HAP-1 (cell line): ENCODE data around the gene GPR89B.
"Not testable (repeated sequence)": the region's sequence is repeated elsewhere in the genome, so short reads cannot be mapped to it uniquely, and the experiment has no call there.

Experiments used
- DNase-seq, 2 experiments: peaks; one replicate each; pipeline ENCODE4 v3.0.0-alpha.2; 2016 to 2020; ENCODE audit warnings: low spot score in 2 of 2
- H3K27me3 ChIP-seq: fragments of 250-450 bp; sonication (Bioruptor Pico); 2 replicates; pipeline ENCODE4 v1.5.1; 2020; ENCODE audit warnings: low read depth, mild to moderate bottlenecking, moderate library complexity
- H3K36me3 ChIP-seq: fragments of 250-450 bp; sonication (Bioruptor Pico); replicated peaks from 2 replicates; pipeline ENCODE4 v1.5.1; 2020; ENCODE audit warnings: mild to moderate bottlenecking
- H3K4me1 ChIP-seq: fragments of 250-450 bp; sonication (Bioruptor Pico); 2 replicates; pipeline ENCODE4 v1.5.1; 2020; ENCODE audit warnings: mild to moderate bottlenecking
- H3K4me3 ChIP-seq: fragments of 250-450 bp; sonication (Bioruptor Pico); 2 replicates; pipeline ENCODE4 v1.5.1; 2020; ENCODE audit warnings: mild to moderate bottlenecking, moderate library complexity
- H3K9me3 ChIP-seq: fragments of 250-450 bp; sonication (Bioruptor Pico); 2 replicates; pipeline ENCODE4 v1.5.1; 2020; ENCODE audit warnings: mild to moderate bottlenecking, moderate library complexity
- in situ Hi-C: fragments of 300-500 bp; cut with MboI; formaldehyde crosslinking; loops from 3 replicates; pipeline ENCODE4 v1.14.3; 2020; ENCODE audit warnings: low sequenced_read_pairs, inconsistent platforms, mixed read lengths

GPR89B gene

DNA sequence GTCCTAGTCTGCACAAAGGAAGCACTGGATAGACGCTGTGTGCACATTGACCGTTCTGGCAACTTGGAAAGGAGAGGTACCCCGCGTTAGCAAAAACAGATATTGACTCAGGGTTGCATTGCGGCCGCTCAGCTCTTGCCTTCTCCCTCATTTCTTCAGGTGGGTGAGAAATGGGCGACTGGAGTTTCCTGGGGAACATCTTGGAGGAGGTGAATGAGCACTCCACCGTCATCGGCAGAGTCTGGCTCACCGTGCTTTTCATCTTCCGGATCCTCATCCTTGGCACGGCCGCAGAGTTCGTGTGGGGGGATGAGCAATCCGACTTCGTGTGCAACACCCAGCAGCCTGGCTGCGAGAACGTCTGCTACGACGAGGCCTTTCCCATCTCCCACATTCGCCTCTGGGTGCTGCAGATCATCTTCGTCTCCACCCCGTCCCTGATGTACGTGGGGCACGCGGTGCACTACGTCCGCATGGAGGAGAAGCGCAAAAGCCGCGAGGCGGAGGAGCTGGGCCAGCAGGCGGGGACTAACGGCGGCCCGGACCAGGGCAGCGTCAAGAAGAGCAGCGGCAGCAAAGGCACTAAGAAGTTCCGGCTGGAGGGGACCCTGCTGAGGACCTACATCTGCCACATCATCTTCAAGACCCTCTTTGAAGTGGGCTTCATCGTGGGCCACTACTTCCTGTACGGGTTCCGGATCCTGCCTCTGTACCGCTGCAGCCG is 20.3 kb upstream of the GPR89B start:
- Histone ChIP-seq H3K4me1 (no peaks in the 10 kb centered on the region), H3K27me3 (no peaks in the 10 kb centered on the region), H3K4me3 (no peak overlapping the region), H3K9me3 (no peaks in the 10 kb centered on the region), H3K36me3 (no peaks in the 10 kb centered on the region)
- in situ Hi-C loops: no loop called here
- no peak for DNase-seq

DNA sequence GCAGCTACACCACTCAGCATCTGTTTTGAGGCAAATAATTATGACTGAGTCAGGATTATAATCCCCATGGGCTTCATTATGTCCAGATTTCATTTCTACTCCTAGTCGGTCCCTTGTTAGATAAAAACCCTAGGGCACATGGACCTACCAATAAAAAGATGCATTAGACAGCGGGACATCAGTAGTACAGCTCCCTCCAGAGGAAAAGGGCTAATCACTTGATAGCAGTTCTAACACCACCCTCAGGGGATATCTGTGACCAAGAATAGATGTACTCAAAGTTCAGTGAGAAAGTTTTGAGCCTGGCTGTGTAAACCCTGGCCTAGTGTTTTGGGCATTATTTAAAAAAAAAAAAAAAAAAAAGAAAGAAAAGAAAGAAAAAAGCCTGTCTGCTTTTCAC is 15.7 kb upstream of the GPR89B start:
- in situ Hi-C loops: no loop called here
- DNase-seq: no peak
- no peaks in the 10 kb centered on the region for H3K27me3 ChIP-seq
- H3K4me3 ChIP-seq: no peak overlapping the region
- H3K4me1 ChIP-seq: no peaks in the 10 kb centered on the region
- H3K36me3 ChIP-seq: no peaks in the 10 kb centered on the region
- H3K9me3 ChIP-seq: no peaks in the 10 kb centered on the region

DNA sequence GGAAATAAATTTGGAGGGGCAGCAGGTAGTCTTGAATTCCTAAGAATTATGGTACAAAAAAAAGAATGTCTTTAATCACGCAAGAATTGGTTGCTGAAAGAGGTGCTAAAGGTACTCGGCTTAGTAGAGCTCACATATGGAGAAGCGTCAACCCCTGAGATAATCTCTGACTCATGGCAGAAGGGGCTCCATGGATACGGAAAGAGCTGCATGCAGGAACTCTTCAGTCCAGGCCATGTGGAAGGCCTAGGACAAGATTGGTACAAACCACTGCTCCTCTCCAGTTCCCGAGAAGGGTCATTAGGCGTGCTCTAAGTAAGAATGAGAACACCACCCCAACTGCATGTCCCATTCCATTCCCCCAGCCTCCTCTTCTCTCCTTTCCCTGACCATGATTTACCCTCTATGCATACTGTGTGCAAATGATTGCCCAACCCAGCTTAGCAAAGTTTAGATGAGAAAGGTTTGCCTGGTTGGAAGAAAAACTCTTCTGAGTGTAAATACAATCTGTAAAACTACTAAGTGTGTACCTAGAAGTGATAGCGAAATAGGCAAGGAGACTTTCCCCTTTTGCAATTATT is 14.8 kb upstream of the GPR89B start:
- no peaks in the 10 kb centered on the region for H3K9me3 ChIP-seq
- in situ Hi-C loops: no loop called here
- DNase-seq: no peak

DNA sequence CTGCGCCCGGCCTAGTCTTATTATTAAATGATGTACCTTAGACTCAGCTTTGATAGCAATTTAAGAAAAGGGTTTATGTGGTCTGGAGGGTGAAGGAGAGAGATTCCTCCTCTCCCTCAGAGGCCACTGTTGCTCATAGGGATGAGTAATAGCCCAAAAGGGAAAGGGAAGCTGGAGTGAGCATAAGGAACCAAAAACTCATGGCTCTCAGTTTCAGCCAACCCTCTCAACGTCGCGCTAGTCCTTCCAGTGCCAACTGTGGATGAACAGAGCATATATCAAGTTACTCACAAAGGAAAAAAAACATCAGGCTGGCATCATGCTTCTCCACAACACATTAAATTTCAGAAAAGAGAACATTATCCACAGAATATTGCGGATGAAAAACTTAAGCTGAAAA is 8.3 kb upstream of the GPR89B start:
- Histone ChIP-seq H3K36me3 (no peaks in the 10 kb centered on the region), H3K4me1 (peaks cover 4% of the 10 kb centered on the region), H3K4me3 (no peak overlapping the region), H3K27me3 (no peaks in the 10 kb centered on the region), H3K9me3 (no peaks in the 10 kb centered on the region)
- DNase-seq: no peak
- in situ Hi-C loops: no loop called here

More for the DNA sequence above, 14.8 kb upstream of the GPR89B start:
- H3K4me3 ChIP-seq: no peak overlapping the region
- no peaks in the 10 kb centered on the region for H3K27me3 ChIP-seq
- no peaks in the 10 kb centered on the region for H3K4me1 ChIP-seq
- H3K36me3 ChIP-seq: no peaks in the 10 kb centered on the region

DNA sequence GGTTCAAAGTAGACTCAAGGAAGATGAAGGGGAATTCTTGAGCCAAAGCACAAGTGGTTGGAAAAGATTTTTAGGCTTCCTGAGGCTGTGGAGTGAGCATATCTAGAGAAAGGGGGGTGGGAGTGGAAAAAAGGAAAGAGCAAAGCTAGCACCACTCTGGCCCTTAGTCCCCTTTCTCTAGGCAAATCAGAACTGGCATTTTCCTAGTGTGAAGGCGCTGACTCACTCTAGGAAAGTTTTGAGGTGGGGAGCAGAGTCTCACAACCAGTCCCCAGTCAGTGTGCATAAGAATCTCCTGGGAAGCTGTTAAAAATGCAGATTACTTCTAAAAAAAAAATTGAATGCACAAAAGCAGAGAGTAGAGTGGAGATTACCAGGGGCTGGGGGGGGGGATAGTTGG is 3.4 kb upstream of the GPR89B start:
- H3K36me3 ChIP-seq: no peaks in the 10 kb centered on the region
- H3K9me3 ChIP-seq: no peaks in the 10 kb centered on the region
- in situ Hi-C loops: no loop called here
- H3K27me3 ChIP-seq: no peaks in the 10 kb centered on the region
- peaks cover 4% of the 10 kb centered on the region for H3K4me1 ChIP-seq
- DNase-seq: no peak
- no peak overlapping the region for H3K4me3 ChIP-seq

DNA sequence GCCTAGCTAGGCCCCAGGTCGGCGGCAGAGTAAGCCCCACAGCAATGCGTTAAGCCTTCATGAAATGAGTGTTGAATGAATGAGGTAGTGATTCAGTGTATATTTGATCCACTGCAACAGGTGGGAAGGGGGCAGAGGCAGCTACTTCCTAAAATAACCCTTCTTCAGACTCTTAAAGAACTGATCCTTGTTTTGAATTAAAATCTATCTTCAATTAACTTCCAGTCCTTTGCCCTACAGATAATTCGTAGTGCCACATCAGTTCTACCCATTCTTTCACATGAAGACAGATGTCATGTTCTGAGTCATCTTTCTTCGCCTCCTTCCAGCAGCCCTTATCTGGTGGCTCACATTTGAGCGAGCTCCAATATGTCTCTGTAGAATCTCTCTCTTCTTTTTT is 1.0 kb upstream of the GPR89B start:
- H3K4me3 ChIP-seq, H3K36me3 ChIP-seq, H3K9me3 ChIP-seq, in situ Hi-C loops, H3K27me3 ChIP-seq, DNase-seq, H3K4me1 ChIP-seq: not testable (repeated sequence)

DNA sequence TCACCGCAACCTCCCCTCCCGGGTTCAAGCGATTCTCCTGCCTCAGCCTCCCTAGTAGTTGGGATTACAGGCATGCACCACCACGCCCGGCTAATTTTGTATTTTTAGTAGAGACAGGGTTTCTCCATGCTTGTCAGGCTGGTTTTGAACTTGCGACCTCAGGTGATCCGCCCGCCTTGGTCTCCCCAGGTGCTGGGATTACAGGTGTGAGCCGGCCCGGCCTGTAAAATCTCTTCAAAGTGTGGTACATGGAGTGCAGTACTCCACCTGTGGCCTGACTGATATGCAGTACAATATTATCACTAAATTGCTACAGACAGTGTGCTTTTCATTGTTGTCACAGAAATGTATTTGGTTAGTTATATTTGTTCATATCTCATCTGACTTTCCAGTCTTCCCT is 531 bp upstream of the GPR89B start:
- H3K4me3 ChIP-seq: not testable (repeated sequence)

DNA sequence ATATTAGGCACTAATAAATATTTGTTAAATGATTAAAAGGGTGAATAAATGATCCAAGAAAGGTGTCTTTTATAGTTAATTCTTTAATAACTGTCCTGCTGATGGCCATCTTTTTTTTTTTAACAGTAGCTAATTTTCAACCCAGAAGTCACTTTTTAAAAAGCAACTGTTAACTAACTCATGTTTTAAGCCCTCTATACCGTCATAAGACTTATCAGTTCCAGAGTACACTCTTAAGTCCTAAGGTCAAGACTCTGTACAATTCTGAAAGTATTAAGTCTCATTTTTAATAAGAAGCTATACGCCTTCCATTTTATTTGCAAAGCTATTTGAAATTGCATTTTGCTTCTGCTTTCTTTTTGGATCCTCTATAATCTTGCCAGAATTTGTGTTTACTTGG is 2.9 kb downstream of the GPR89B start:
- H3K36me3 ChIP-seq, H3K27me3 ChIP-seq, DNase-seq, H3K4me1 ChIP-seq, in situ Hi-C loops, H3K9me3 ChIP-seq, H3K4me3 ChIP-seq: not testable (repeated sequence)

More for the DNA sequence above, 531 bp upstream of the GPR89B start:
- H3K9me3 ChIP-seq, H3K4me1 ChIP-seq, H3K27me3 ChIP-seq, in situ Hi-C loops, DNase-seq, H3K36me3 ChIP-seq: not testable (repeated sequence)

DNA sequence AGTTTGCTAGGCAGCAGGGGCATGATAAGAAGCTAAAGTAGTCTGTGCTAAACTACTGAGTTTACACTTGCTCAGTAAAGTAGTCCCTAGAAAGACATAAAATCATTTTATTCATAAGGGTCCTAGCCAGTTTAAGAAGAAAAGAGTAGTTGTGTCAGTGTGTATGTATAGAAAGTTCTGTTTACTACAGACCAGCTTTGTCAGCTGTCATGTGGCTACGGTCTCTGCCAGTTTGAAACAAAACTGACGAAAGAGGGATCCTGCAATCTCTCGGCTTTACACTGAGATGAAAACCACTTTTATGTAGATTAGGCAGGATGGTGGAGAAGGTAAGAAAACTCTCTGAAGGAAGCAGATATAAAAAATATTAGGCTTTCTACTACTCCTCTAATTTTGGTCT is 7.1 kb downstream of the GPR89B start:
- in situ Hi-C loops, H3K4me1 ChIP-seq, H3K36me3 ChIP-seq, H3K27me3 ChIP-seq, H3K4me3 ChIP-seq, DNase-seq, H3K9me3 ChIP-seq: not testable (repeated sequence)

DNA sequence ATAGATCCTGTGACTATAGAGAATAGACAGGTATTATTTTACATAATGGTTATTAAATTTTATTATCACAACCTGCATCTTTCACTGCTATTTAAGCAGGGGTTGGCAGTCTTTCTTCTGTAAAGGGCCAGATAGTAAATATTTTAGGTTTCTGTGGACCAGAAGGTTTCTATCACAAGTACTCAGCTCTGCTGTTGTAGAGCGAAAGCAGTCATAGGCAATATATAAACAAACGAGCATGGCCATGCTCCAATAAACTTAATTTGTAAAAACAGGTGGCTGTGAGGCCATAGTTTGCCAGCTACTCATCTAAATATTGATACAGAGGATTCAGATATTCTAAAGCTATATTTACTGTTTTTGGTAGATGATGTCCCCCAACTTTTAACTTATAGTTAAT is 12.2 kb downstream of the GPR89B start:
- in situ Hi-C loops, DNase-seq, H3K27me3 ChIP-seq: not testable (repeated sequence)

DNA sequence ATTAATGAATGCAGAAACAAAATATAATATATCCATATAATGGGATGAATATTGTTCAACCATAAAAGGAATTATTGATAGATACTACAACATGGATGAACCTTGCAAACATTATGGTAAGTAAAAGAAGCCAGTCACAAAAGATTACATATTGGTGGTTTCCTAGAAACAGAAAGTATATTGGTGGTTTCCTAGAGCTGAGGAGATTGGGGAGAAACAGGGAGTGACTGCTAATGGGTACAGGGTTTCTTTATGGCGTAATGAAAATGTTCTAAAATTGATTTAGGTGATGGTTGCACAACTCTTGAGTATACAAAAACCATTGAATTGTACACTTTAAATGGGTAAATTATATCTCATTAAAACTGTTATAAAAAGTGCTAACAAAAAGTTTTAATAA is 14.3 kb downstream of the GPR89B start:
- in situ Hi-C loops, H3K27me3 ChIP-seq, H3K4me3 ChIP-seq, H3K9me3 ChIP-seq, H3K4me1 ChIP-seq, H3K36me3 ChIP-seq, DNase-seq: not testable (repeated sequence)

More for the DNA sequence above, 12.2 kb downstream of the GPR89B start:
- H3K4me3 ChIP-seq, H3K4me1 ChIP-seq, H3K36me3 ChIP-seq, H3K9me3 ChIP-seq: not testable (repeated sequence)

DNA sequence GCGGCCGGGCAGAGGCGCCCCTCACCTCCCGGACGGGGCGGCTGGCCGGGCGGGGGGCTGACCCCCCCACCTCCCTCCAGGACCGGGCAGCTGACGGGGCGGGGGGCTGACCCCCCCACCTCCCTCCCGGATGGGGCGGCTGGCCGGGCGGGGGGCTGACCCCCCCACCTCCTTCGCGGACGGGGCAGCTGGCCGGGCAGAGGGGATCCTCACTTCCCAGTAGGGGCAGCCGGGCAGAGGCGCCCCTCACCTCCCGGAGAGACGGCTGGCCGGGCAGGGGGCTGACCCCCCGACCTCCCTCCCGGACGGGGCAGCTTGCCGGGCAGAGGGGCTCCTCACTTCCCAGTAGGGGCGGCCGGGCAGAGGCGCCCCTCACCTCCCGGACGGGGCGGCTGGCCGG is 21.3 kb downstream of the GPR89B start:
- H3K4me1 ChIP-seq, H3K9me3 ChIP-seq, H3K36me3 ChIP-seq, in situ Hi-C loops, H3K27me3 ChIP-seq, DNase-seq, H3K4me3 ChIP-seq: not testable (repeated sequence)

DNA sequence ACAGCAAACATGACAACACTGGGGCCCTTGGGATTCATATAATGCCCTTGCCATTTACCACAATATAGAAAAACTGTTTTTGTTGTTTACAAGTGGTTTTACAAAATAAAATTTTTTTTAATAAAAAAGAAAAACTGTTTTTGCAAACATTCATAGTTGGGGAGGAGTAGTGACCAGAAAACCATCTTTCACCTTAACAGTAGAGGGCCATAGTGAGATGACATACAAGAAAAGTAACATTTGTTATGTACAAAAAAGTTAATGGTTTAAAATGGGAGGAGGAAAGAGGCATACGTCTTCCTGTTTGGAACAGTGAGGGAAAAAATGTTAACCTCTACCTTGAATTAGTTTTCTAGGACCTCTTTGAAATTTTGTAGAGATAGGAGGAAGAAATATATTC is 30.7 kb downstream of the GPR89B start:
- in situ Hi-C loops, H3K4me3 ChIP-seq, H3K9me3 ChIP-seq, H3K27me3 ChIP-seq, H3K4me1 ChIP-seq, H3K36me3 ChIP-seq, DNase-seq: not testable (repeated sequence)

DNA sequence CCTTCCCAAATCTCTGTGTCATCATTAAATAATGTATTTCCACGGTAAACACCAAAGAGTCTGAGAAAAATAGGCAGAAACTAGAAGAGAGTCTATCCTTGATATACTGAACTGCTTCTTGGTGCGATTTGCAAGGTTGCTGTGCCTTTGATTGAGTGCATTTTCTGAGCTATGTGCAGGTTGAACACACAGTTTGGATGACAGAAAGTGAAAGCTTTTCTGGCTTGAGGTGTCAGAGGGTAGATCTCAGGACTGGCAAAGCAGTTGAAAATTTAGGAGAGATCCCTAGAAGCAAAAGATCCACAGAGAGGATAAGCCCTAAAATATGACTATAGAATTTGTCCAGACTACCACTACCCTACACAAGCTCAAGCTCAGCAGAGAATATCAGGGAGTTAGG is 31.5 kb downstream of the GPR89B start:
- H3K27me3 ChIP-seq, H3K9me3 ChIP-seq, H3K36me3 ChIP-seq, H3K4me3 ChIP-seq, H3K4me1 ChIP-seq, in situ Hi-C loops, DNase-seq: not testable (repeated sequence)

DNA sequence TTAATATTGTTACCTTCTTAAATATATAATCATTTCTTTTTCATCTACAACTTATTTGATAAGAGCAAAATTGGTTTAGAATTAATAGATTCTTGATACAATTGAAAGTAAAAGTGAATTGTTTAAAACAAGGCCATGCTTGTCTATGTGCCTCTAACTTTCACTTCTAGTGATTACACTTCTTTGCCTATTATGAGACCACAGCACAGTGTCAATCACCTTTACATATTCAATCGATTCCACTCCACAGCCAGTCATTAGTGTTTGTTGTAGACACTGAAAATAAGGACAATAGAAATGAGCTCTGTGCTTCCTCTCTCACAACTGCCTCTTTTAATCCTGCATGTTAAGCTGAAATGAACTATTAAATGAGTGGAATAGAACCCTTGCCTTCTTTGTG is 36.4 kb downstream of the GPR89B start:
- in situ Hi-C loops, H3K9me3 ChIP-seq, H3K27me3 ChIP-seq, H3K4me3 ChIP-seq, H3K4me1 ChIP-seq, H3K36me3 ChIP-seq, DNase-seq: not testable (repeated sequence)
